HG03558 (cell line): ENCODE measurements around the gene GAS2L2.
"Not testable (repeated sequence)": the region's sequence is repeated elsewhere in the genome, so short reads cannot be mapped to it uniquely, and the experiment has no call there.

Experiments used
- ATAC-seq: cut with Tn5 transposase; IDR thresholded peaks from one replicate; pipeline ENCODE4 v1.9.1; 2021; ENCODE audit warnings: moderate number of reproducible peaks; ENCODE audit not compliant: unreplicated experiment; ENCODE audit errors: extremely low read depth

The GAS2L2 gene

DNA sequence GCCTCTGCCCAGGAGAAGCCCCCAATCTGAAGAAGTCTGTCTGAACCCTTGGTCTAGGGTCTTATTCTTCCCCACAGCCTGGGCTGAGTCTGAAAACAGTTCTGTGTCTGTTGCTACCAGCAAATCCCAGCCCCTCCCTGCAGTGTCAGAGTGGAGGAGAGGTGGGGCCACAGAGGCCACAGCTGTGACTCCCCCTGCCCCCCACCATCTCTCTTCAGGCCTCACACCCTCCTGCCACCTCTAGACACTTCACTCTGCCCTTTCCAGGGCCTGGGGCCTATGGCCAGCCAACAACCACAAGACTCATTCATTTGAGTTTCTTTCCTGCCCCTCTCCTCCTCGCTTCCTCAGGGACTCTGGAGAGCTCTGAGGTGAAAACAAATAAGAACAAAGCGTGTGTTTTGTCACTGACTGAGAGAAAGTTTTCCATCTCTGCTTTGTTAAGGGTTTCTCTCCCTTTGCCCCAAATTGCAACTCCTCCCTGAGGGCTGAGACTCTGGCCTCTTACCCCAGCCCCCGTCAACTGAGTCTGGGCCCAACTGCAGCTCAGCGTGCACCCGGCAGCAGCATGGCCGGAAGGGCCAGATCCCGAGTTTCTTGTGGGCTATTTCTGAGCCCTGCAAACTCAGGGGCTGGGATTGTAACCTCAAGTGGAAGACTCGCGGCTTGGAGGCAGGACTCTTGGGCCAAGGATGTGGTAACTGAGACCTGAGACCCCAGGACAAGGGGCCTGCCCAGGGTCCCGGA lies 20.8 kb upstream of the GAS2L2 start:
- ATAC-seq = no peak

DNA sequence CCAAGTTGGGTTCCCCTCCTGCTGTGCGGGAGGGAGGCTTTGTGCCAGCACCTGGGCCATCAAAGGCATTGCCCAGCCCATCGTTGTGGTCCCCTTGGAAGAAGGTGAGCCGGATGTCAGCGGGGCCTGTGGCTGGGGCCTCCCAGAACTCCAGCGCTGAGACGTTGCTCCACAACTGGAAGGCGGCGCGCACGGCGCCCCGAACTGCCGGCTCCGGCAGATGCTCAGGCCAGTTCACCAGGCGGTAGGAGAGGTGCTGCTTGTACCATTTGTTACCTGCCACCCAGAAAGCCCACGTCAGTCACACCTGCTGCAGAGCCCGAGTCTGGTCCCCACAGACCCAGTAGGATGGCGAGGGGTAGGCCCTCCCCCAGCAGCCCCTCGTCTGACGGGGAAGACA lies 20.1 kb upstream of the GAS2L2 start:
- ATAC-seq = no peak

DNA sequence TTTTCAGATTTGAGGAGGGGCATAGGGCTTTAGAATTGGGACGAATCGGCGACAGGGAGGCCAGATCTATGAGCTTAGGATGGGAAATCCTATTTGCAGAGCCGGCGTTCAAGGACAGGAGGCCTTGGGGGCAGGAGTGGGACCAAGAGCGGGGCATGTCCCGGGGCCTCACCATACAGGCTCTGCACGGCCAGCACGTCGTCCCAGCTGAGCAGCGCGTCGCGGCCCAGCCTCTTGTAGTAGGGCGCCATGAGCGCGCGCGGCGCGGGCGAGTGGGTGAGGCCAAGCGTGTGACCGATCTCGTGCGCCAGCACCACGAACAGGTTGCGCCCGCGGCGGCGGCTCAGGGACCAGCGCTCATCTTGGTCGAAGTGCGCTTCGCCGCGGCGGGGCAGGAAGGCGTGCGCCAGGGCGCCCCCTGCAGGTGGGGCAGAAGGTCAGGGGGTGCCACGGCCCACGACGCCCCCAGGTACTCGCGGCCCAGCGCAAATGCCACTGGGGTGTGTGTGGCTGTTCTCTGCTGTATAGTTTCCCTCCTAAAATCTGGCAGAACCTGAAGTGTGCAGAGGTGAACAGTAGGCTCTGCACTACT lies 17.0 kb upstream of the GAS2L2 start:
- ATAC-seq = no peak

DNA sequence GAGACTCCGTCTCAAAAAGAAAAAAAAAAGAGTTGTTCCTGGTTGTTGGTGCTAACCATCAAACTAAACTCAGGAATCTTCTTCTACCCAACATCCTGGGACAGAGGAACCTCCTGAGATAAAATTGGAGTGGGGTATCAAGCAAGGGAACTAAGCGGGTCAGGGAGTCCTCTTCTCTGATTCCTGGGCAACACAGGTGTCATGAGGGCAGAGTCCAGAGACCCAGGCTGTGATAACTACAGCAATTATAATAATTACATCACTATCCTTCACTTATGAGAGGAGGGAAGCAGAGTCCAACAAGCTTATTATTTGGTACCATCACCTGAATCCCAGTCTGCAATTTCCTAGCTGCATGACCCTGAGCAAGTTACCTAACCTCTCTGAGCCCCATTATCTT lies 15.8 kb upstream of the GAS2L2 start:
- no peak for ATAC-seq

DNA sequence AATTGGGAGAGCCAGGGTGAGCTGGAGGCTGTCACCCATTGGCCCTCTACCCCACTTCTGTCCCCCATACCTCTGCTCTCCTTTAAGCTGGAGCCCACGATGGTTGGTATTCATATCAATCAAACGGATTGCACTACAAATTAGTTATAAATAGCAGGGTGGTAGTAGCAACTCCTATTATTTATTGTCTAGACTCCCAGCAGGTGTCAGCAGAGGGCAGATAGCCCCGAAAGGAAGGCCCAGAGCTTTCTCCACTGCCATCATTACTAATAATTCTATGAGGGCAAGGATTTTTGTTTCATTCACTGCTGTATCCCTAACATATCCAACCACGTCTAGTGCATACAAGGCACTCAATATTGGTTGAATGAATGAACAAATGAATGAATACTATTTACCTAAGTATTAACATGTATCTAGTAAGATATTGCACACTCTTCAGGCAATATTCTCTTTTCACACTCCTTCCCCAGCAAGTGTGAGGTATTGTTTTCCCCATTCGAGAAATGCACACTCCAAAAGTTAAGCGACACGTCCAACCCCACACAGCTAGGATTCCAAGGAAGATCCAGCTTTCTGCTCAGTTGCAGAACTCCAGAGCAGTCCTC lies 14.0 kb upstream of the GAS2L2 start:
- ATAC-seq = no peak

DNA sequence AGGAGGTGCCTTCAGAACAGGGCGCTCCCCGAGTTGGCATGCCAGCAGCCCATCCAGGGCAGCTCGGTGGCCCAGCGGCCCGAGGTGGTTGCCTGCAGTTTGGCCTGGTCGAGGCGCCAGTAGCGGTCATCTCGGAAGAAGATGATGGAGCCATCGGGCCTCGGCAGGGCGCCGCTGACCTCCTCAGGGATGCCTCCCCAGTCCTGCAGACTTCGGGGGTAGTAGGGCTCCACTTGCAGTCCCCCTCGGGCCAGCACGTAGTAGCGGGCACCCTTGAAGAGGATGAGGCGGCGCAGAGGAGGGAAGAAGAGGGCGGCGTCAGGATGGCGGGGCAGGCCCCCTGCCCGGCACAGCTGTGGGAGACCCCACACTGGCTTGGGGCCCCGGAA lies 13.4 kb upstream of the GAS2L2 start:
- no peak for ATAC-seq

DNA sequence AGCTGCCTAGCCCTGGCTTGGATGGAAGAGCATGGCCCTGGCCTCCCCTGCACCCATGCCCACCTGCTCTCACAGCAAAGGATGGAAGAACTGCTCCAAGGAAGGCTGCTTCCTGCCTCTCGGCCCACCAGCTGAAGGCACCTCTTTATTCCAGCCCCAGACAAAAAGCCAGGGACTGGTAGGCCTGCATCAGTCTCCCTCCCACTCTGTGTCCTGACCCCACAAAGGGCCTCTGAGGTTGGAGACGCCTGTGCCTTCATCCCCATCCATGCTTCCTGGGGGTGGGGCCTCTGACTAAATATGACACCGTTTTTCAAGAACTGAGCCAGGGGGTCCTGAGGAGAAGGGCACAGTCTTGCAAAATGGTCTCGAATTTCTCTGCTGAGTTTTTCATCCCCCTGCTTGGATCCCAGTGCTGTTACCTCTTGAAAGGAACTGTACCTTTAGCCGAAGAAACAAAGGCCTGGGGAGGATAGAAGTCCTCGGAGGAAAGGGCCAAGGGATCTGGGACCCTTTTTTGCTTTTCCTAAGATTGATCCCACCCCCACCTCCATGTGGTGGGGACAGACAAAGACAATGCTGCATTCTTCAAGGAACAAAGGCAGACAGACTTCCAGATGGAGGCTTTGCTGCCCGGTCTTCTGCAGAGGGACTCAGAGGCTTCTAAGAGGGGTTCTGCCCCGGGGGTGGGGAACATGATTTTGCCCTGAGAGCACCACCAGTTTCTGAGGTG lies 12.9 kb upstream of the GAS2L2 start:
- no peak for ATAC-seq

DNA sequence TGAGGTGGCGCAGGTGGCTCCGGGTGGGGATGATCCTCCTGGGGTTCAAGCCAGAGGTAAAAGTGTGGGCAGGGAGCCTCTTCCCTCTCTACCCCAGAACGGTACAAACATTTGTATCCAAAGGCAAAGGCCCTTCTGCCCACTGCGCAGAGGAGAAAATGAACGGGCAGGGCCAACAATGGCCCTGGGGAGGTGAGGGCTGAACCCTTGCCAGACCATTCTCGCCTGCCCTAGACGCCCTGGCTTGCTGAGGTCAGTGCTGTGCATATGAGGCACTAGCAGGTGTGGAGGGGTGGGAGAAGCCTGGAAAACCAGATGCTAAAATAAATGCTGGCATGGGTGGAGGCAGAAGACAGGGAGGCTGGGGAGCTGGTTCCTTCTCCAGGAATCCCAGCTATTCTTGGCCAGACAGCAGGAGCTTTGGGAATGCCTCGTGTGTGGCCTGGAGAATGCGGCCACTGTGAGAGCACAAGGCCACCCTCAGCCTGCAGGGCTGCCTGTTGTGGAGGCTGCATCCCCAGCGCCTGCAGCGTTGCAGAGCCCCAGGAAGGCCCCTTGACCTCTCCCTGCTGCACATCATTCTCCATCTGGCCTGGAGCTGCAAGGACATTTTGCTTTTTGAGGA lies 12.2 kb upstream of the GAS2L2 start:
- ATAC-seq = no peak

DNA sequence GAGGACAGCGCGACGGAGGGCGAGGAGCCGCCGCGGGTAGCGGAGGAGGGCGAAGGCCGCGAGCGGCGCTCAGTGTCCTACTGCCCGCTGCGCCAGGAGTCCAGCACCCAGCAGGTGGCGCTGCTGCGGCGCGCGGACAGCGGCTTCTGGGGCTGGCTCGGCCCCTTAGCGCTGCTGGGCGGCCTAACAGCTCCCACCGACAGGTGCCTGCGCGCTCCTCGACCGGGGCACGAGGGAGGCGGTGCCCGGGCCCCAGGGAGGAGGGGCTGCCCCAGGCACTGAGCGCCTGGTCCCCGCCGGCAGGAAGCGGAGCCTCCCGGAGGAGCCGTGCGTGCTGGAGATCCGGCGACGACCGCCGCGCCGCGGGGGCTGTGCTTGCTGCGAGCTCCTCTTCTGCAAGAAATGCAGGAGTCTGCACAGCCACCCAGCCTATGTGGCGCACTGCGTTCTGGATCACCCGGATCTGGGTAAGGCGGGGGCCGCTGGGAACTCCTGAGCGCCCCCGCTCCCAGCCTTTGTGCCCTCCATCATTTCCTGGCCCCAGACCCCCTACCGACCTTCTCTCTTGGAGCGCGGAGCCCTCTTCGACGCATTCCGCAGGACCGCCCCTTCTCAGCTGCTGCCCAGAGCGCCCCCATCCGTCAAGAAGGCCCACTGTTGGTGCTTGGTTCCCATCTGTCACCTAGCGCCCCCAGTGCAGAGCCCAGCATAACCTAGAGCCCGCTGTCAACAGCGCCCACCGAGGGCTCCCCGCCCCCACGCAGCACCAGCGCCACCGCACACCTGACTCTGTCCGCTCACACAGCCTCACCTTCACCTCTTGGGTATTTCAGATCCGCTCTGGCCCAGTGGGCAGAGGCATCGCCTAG lies 11.3 kb upstream of the GAS2L2 start:
- peak; percentile 73 for ATAC-seq

DNA sequence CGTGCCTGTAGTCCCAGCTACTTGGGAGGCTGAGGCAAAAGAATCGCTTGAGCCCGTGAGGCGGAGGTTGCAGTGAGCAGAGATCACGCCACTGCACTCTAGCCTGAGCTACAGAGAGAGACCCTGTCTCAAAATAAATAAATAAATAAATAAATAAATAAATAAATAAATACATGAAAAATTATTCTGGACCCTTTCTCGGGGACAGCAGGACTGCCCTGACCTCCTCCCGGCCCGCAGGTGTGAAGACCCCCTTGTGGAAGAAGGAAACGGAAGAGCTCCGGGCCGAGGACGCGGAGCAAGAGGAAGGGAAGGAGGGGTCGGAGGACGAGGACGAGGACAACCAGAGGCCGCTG lies 10.7 kb upstream of the GAS2L2 start:
- no peak for ATAC-seq

DNA sequence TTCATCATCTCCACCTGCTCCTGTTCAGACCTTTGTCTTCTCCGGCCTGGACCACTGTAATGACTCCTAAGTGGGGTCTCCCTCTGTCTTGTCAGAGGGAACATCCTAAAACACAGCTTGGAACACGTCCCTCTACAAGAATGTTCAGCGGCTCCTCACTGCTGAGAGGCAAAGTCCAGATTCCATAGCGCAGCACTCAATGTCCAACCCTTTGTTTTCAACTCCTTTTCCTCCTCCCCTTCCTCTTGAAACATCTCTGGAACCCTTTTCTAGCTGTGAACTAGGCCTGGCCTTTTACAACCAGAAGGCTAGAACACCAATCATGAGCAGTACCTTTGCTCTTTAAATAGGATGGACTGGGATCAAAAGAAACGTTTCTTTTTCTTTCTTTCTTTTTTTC lies 8.6 kb upstream of the GAS2L2 start:
- ATAC-seq = no peak

DNA sequence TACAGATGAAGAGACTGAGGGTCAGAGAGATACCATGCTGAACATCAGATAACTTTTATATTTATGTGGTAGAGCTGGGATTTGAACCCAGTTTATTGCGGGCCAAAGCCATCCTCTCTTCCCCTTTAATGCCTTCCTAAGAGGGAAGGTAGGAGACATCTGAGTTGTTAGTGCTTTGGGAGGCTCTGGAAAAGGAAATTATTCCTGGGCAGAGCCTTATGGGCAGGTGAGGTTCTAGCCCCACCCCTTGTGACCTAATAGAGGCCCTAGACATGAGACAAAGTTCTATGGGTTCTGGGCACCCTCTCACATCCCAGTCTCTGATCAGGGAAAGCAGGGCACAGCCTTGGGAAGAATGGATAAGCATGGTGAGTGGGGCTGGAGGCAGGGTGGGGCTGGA lies 7.5 kb upstream of the GAS2L2 start, which contains the start of gene C17orf50:
Gene C17orf50, plus strand, starts transcription at position 301 of the 400 bp plus-strand sequence. Its CDS starts 55 bp downstream, at position 356.
- ATAC-seq = no peak

DNA sequence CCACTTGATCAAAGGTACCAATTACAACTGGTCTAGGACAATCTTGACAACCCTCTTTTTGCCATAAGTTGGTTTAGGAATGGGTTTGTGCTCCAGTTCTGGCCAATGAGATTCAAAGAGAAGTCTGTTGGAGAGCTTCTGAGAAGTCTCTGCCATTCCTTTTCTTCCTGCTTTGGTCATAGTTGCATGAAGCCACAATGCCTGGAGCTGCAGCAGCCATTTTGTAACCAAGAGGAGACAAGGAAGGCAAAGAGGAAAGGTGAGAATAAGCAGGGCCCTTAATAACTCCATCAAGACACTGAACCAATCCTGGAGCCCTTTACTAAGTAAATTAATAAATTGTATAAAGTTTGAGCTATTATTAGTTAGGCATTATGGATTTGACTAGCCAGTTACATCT lies 4.2 kb upstream of the GAS2L2 start:
- no peak for ATAC-seq

DNA sequence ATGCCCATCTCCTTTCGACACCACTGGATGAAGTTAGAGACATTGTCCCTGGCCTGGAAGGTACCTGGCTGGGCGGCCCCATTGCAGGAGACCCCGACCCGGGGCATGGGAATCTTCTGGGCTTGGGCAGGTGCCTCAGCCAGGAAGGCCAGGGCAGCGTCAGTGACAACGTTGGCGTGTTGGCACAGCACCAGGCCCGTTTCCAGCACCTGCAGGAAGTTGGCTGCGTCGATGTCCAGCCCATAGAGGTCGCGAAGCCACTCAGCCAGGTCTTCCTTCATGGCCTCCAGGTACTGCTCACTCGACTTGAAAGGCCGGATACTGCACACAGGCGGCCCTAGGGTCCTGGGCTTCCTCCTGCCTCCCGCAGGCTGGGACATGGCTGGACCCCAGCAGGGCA lies 568 bp downstream of the GAS2L2 start:
- no peak for ATAC-seq

DNA sequence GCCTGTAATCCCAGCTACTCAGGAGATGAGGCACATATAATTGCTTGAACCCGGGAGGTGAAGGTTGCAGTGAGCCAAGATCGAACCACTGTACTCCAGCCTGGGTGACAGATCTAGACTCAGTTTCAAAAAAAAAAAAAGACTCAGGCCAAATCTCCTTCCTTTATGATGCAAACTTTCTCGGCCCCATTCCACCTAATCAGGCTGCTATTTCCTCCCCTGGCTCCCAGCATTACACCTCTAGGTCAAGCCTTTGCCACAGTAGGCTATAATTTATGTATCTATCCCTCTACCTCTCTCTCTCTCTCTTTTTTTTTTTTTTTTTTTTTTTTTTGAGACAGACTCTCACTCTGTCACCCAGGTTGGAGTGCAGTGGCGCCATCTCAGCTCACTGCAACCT lies 1.5 kb downstream of the GAS2L2 start:
- not testable (repeated sequence) for ATAC-seq

DNA sequence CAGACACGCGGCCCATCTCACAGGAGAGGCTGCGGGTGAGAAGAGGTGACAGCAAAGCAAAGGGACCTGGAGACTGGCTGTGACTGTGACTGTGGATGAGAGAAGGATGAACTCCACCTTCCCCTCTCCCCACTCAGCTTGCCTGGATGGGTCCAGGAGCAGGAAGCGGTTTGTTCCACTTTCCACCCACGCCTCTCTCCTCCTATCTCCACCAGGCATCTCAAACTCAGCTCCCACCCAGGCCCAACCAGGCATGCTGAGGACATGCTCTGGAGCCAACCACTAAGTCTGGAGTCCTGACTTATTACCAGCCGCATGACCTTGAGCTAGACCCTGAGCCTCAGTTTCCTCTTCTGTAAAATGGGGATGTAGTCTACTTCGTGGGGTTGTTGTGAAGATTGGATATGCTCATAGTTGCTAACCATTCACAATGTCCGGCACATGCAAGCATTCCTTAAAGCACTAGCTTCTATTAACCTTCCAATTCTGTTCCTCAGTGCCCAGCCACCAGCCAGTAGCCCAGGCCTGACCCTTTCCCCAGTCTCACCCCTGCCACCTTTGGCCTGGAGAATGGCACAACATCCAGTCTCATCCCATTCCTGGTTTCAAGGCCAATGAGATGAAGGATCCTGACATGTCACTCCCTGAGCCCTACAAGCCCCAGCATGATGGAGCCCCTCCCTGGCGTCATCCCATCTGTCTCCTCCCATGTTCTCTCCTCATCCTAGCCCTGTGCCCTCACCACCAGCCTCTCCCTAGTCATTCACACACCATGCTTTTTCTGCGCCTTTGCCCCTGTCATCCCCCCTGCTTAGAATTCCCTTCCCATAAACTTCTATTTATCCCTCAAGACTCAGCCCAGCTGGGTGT lies 2.3 kb downstream of the GAS2L2 start:
- no peak for ATAC-seq

DNA sequence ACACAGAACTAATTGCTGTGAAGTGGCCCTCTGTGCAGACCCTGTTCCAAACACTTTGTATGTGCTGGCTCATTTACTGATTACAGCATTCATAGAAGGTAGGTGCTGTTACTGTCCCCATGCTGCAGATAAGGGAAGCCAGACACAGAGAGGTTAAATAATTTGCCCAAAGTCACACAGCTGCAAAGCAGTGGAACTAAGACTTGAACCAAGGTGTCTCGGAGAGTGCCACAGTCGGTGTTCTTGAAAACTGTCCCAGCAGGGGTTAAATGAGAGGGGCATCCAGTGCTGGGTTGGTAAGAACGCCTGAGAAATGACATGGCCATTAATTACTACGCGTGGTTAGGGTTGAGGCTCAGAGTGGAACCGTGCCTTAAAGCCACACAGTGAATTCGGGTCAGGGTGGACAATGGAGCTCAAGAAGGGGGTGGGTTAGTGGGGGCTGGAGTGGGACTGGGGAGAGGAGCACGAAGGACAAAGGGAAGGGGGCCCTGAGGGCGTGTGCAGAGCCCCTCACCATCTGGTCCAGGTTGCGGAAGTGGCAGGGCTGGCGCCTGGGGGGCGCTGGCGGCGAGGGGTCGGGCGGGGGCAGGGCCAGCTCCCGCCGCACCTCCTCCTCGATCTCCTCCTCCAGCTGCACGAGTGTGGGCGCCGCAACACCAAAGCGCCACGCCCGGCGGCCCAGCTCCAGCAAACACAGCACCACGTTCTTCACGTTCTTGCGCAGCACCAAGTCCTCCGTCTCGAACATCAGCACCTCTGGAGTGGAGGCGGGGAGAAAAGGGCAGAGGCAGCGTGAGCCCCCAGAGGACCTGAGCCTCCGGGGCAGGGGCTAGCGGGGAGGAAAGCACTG lies 3.3 kb downstream of the GAS2L2 start:
- no peak for ATAC-seq

DNA sequence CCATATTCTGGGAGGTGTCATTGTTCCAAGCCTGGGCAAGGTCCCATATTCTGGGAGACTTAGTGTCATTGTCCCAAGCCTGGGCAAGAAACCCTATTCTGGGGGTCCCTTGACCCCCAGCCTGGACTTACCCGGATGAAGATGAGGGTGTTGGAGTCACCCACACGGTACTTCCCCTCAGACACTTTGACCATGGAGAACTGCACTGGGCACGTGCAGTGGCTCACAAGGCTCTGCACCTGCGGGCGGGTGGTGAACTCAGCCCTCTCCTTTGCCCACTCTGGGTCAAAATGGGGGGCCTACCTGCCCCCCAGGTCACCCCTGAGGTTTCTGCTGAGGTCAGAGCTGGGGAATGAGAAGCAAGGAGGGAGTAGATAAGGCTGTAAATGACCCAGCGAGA lies 4.1 kb downstream of the GAS2L2 start:
- no peak for ATAC-seq
